ENCODE results near the gene POLR1D. TPM values are rescaled to one million over a fixed set of nuclear protein-coding genes. Genes with fewer than 3 reads are reported as not detected.

Gene POLR1D, protein sequence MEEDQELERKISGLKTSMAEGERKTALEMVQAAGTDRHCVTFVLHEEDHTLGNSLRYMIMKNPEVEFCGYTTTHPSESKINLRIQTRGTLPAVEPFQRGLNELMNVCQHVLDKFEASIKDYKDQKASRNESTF
- 100 to 1,000 TPM in 1 of 3 donors, 10 to 100 TPM in 2; 92.1 to 280 (median 96.3) TPM for polyA plus RNA-seq

GRCh38 chr13:27621366-27622101 is at the start of gene POLR1D:
Gene POLR1D, plus strand, starts transcription at chr13:27621892. Its CDS starts 92 bp downstream, at chr13:27621984.
- 0 to 1% (median 1%) methylated on average over 61 to 71 of the region's 71 CpGs for WGBS, 3 donors
- H3K27ac ChIP-seq (ENCODE audit: low read depth, low read length) = peak within 1 kb of the TSS; percentile 80

- H3K27ac ChIP-seq (ENCODE audit: low read depth, low read length) = no peak overlapping the region
Measured at GRCh38 chr13:27572234-27572901, 49.3 kb upstream of the POLR1D start.

- no peak overlapping the region for H3K27ac ChIP-seq (ENCODE audit: low read depth, low read length)
- WGBS, 3 donors = 67 to 83% (median 74%) methylated on average over 2 of the region's 2 CpGs
Measured at GRCh38 chr13:27573265-27573664, 48.4 kb upstream of the POLR1D start.

DNA sequence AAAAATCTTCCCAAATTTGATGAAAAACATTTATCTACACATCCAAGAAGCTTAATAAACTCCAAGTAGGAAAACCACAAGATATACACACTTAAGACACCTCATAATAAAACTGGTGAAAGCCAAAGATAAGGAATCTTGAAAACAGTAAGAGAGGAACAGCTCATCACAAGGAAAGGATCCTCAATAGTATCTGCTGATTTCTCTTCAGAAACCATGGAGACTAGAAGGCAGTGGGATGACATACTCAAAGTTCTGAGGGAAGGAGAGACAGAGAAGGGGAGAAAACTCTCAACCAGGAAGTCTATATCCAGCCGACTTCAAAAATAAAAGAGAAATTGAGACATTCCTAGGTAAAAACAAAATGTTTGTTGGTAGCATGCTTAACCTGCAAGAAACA is 47.0 kb upstream of the POLR1D start:
- H3K27ac ChIP-seq (ENCODE audit: low read depth, low read length) = no peak overlapping the region
- WGBS, 3 donors = 92 to 100% (median 93%) methylated on average over 1 of the region's 1 CpG

- 90 to 97% (median 96%) methylated on average over 6 of the region's 6 CpGs for WGBS, 3 donors
- H3K27ac ChIP-seq (ENCODE audit: low read depth, low read length) = no peak overlapping the region
Measured at GRCh38 chr13:27578121-27579030, 43.3 kb upstream of the POLR1D start.

DNA sequence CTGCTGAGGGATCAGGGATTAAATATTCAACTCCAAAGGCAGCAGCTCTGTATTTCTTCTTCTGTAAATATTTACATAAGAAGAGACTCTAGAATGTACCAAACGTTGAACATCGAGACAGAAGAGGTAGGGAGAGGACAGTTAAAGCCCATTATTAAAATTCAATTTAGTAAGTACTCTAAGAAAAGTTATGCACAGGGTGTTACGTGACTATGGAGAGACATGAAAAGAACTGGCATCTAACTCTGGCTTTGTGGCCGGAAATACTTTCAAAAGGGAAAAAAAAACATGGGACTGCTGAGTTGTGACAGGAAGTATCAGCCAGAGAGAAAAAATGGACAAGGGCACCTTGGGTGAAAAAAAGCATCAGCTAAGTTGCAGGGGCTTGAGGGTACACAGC is 38.0 kb upstream of the POLR1D start:
- no peak overlapping the region for H3K27ac ChIP-seq (ENCODE audit: low read depth, low read length)

GRCh38 chr13:27587095-27587746 is 34.5 kb upstream of the POLR1D start:
- WGBS, 3 donors = 56 to 70% (median 57%) methylated on average over 5 of the region's 5 CpGs
- no peak overlapping the region for H3K27ac ChIP-seq (ENCODE audit: low read depth, low read length)

More for the DNA sequence above, 38.0 kb upstream of the POLR1D start:
- 33 to 38% (median 38%) methylated on average over 4 of the region's 4 CpGs for WGBS, 3 donors

GRCh38 chr13:27588405-27588804 is 33.3 kb upstream of the POLR1D start:
- 90 to 97% (median 95%) methylated on average over 1 of the region's 1 CpG for WGBS, 3 donors
- H3K27ac ChIP-seq (ENCODE audit: low read depth, low read length) = no peak overlapping the region

GRCh38 chr13:27592865-27593264 is 28.8 kb upstream of the POLR1D start:
- H3K27ac ChIP-seq (ENCODE audit: low read depth, low read length) = no peak overlapping the region

DNA sequence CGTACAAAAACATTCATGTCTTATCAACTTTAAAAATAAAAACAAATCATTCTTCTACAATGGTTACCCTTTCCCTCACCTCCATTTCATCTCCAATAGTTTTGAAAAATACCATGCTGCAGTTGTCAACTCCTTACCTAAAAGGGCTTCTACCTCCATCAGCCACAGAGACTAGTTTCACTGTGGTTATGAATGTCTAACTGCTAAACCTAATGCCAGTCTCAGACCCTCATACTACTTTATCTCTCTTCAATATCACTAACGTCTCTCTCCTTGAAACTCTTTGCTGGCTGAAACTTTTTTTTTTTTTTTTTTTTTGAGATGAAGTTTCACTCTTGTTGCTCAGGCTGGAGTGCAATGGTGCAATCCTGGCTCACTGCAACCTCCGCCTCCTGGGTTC is 28.4 kb upstream of the POLR1D start:
- WGBS, 3 donors = 69 to 83% (median 79%) methylated on average over 3 of the region's 3 CpGs
- H3K27ac ChIP-seq (ENCODE audit: low read depth, low read length) = no peak overlapping the region

DNA sequence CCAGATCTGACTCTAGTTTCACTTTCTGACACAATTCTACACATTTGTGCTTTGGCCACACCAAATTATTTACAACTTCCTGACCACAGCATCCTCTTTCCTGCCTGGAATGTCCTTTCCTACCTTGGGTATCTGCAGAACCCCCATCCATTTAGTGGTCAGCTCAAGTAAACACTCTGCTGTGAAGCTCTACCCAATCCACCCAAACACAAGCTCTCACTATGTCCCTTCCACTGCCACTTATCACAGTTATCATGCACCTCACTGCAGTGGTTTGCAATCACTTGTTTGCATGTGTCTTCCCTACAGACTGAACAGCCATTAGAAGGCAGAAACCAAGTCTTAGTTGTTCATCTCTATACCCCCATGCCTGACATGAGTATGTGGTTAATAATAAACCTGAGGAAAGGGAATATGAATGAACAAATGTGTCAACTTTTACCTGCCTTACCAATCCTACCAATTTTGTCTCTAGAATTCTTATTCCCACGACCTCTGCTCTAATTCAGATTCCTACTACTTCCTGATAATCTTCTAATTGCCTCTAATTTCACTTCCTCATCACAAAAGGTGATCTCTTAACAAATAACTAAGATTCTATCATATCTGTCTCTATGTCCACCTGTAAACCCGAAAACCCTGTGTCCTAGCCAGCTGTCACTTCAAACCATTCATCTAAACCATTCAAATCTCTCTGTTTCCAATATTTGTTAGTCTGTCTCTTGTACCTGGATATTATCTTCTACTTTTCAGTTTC is 26.5 kb upstream of the POLR1D start:
- 77 to 81% (median 78%) methylated on average over 2 of the region's 2 CpGs for WGBS, 3 donors
- H3K27ac ChIP-seq (ENCODE audit: low read depth, low read length) = no peak overlapping the region

DNA sequence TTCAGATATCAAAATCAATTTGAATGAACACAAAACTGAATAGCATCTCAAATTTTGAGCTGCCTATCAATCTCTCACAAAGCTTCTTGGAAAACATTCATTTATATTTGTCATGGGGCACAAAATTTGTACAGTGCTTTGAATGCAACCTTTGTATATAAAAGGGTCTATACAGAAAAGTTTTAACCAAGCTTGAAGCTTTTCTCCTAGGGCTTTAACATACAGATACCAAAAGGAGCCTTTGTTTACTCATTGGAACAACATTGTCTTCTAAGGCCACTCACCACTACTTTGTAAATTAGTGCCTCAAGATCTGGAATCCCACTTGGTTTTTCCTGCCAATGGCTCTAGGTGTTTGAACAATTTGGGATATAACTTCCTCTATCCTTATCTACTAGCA is 22.6 kb upstream of the POLR1D start:
- H3K27ac ChIP-seq (ENCODE audit: low read depth, low read length) = no peak overlapping the region

DNA sequence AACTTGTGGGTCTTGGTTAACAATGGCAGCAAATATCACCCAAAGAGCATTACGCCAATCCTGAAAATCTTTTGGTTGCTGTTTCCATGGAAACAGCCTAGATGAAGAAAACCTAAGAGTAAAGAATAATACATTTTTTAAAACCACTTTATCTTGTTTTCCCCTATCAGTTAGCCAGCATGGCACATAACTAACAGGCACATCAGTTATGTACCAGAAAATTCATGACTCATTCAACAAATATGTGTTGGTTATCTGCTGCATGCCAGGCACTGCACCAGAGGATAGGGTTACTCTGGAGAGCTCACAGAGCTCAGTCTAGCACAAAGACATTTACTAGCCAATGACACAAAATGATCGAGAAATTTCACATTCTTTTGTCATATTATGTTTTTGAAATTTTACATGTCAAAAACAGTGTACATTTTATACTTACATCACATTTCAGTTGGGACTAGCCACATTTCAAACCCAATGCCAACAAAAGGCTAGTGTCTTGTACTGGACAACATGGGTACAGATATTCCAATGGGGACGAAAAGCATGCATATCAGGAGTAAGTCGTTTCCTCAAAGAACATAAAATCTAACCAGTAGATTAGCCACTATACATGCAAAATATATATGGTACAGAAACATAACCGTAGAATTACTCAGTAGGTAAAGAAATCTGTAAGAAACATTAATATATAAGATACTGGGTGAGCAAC is 21.7 kb upstream of the POLR1D start:
- WGBS, 3 donors = 62 to 90% (median 84%) methylated on average over 5 of the region's 5 CpGs
- no peak overlapping the region for H3K27ac ChIP-seq (ENCODE audit: low read depth, low read length)

- 84 to 97% (median 92%) methylated on average over 1 of the region's 1 CpG for WGBS, 3 donors
- no peak overlapping the region for H3K27ac ChIP-seq (ENCODE audit: low read depth, low read length)
Measured at GRCh38 chr13:27600711-27601110, 21.0 kb upstream of the POLR1D start.

DNA sequence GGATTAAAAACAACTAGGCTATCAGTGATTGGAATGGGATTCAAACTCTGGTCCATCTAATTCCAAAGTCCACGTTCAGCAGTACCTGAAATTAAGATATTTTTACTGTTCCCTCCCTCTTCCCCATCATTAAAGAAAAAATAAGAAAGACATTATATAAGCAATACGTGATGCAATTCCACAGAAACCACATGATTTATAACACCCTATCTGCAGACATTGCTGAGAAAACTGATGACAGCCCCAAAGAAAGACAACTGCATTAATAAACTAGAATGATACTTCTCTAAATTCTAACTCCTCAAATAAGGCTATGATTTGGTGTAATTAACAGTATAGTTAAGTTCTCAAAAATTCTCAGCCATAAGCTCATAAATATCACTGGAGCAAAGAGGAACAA is 20.5 kb upstream of the POLR1D start:
- H3K27ac ChIP-seq (ENCODE audit: low read depth, low read length) = no peak overlapping the region
- 76 to 94% (median 87%) methylated on average over 2 of the region's 2 CpGs for WGBS, 3 donors

DNA sequence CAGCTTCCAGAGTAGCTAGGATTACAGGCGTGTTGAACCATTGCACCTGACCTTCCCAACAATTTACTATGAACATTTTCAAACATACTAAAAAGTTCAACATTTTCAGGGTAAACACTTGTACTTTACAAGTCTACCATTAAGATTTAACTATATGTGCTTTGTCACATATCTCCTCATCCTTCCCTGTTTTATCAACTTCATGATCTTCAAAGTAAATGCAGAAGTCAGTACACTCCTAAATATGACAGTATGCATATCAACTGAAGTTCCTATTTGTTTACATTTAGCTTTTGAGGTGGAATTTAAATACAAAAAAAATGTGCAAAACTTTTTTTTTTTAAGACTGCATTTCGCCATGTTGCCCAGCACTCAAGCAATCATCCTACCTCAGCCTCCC is 19.9 kb upstream of the POLR1D start:
- no peak overlapping the region for H3K27ac ChIP-seq (ENCODE audit: low read depth, low read length)
- WGBS, 3 donors = 84 to 97% (median 96%) methylated on average over 2 of the region's 2 CpGs

GRCh38 chr13:27605099-27605498 is 16.6 kb upstream of the POLR1D start:
- H3K27ac ChIP-seq (ENCODE audit: low read depth, low read length) = no peak overlapping the region
- WGBS, 3 donors = 63 to 85% (median 75%) methylated on average over 3 of the region's 3 CpGs

Data from adipose tissue (tissue), 3 donors.